IPS-20b (cell line): Measurements from ENCODE around the gene RBBP8NL.

Source experiments
- H3K27ac ChIP-seq: one replicate; pipeline ENCODE4 v1.5.1; 2013; ENCODE audit warnings: low read length
- H3K27me3 ChIP-seq: 2 replicates; pipeline ENCODE4 v1.6.1; 2013; ENCODE audit warnings: mild to moderate bottlenecking, low read length, inconsistent platforms; ENCODE audit not compliant: insufficient read depth
- H3K36me3 ChIP-seq: 2 replicates; pipeline ENCODE4 v1.6.1; 2013; ENCODE audit warnings: low read depth, mild to moderate bottlenecking, inconsistent platforms, low read length, moderate library complexity; ENCODE audit not compliant: insufficient read depth
- H3K4me1 ChIP-seq: 2 replicates; pipeline ENCODE4 v1.6.1; 2013; ENCODE audit warnings: mild to moderate bottlenecking, control low read depth, inconsistent platforms, low read length, moderate library complexity; ENCODE audit not compliant: insufficient read depth
- H3K4me3 ChIP-seq: 2 replicates; pipeline ENCODE4 v1.5.1; 2013; ENCODE audit warnings: mild to moderate bottlenecking, low read length, inconsistent platforms
- H3K9ac ChIP-seq: 2 replicates; pipeline ENCODE4 v1.6.1; 2013; ENCODE audit warnings: low read depth, mild to moderate bottlenecking, inconsistent platforms, low read length, moderate library complexity
- H3K9me3 ChIP-seq: 2 replicates; pipeline ENCODE4 v1.6.1; 2013; ENCODE audit warnings: mild to moderate bottlenecking, low read depth, low read length, inconsistent platforms; ENCODE audit not compliant: insufficient read depth

The RBBP8NL gene

GRCh38 chr20:62408055-62408454, 19.3 kb downstream of the RBBP8NL start:
- Histone ChIP-seq H3K27ac (no peak overlapping the region), H3K4me3 (no peak overlapping the region), H3K27me3 (peaks cover 23% of the 10 kb centered on the region), H3K9ac (no peak overlapping the region), H3K4me1 (0 out of 2 replicates have a peak, but pooled peaks cover 3% of the 10 kb centered on the region), H3K9me3 (no peaks in the 10 kb centered on the region), H3K36me3 (no peaks in the 10 kb centered on the region)

GRCh38 chr20:62407221-62407992, 19.9 kb downstream of the RBBP8NL start, which contains the start of gene CABLES2:
CABLES2 (minus strand) TSS chr20:62407285; CDS start chr20:62407276, 9 bp downstream.
- Histone ChIP-seq H3K36me3 (no peaks in the 10 kb centered on the region), H3K27ac (no peak within 1 kb of the TSS), H3K4me3 (peak within 1 kb of the TSS; percentile 68), H3K27me3 (peaks cover 23% of the 10 kb centered on the region), H3K4me1 (0 out of 2 replicates have a peak, but pooled peaks cover 3% of the 10 kb centered on the region), H3K9ac (peak within 1 kb of the TSS; percentile 32; the same call in 1 of the 2 replicates), H3K9me3 (no peaks in the 10 kb centered on the region)

GRCh38 chr20:62406635-62407176, 20.6 kb downstream of the RBBP8NL start:
- Histone ChIP-seq H3K27ac (no peak overlapping the region), H3K27me3 (peaks cover 23% of the 10 kb centered on the region), H3K36me3 (no peaks in the 10 kb centered on the region), H3K9me3 (no peaks in the 10 kb centered on the region), H3K4me3 (peak overlapping the region; percentile 68), H3K9ac (peak overlapping the region; percentile 32; the same call in 1 of the 2 replicates), H3K4me1 (0 out of 2 replicates have a peak, but pooled peaks cover 3% of the 10 kb centered on the region)

- H3K36me3 ChIP-seq, result no peaks in the 10 kb centered on the region
These were observed 21.3 kb downstream of the RBBP8NL start for GRCh38 chr20:62405981-62406513.

GRCh38 chr20:62405108-62405980, 22.0 kb downstream of the RBBP8NL start:
- Histone ChIP-seq H3K27me3 (peaks cover 21% of the 10 kb centered on the region), H3K4me1 (0 out of 2 replicates have a peak, but pooled peaks cover 3% of the 10 kb centered on the region), H3K9ac (no peak overlapping the region), H3K36me3 (no peaks in the 10 kb centered on the region), H3K4me3 (no peak overlapping the region), H3K27ac (no peak overlapping the region), H3K9me3 (no peaks in the 10 kb centered on the region)

More at GRCh38 chr20:62405981-62406513, 21.3 kb downstream of the RBBP8NL start:
- Histone ChIP-seq H3K4me3 (peak overlapping the region; percentile 68), H3K9me3 (no peaks in the 10 kb centered on the region), H3K27me3 (peaks cover 23% of the 10 kb centered on the region), H3K27ac (no peak overlapping the region), H3K9ac (no peak overlapping the region), H3K4me1 (0 out of 2 replicates have a peak, but pooled peaks cover 3% of the 10 kb centered on the region)

GRCh38 chr20:62404761-62405107, 22.6 kb downstream of the RBBP8NL start:
- H3K36me3 ChIP-seq, result no peaks in the 10 kb centered on the region
- no peak overlapping the region for H3K4me3 ChIP-seq
- peaks cover 15% of the 10 kb centered on the region for H3K27me3 ChIP-seq
- 0 out of 2 replicates have a peak, but pooled peaks cover 3% of the 10 kb centered on the region for H3K4me1 ChIP-seq
- H3K27ac ChIP-seq, result no peak overlapping the region
- H3K9ac ChIP-seq, result no peak overlapping the region
- no peaks in the 10 kb centered on the region for H3K9me3 ChIP-seq

GRCh38 chr20:62404112-62404665, 23.1 kb downstream of the RBBP8NL start:
- Histone ChIP-seq H3K4me3 (no peak overlapping the region), H3K9ac (no peak overlapping the region), H3K4me1 (0 out of 2 replicates have a peak, but pooled peaks cover 3% of the 10 kb centered on the region)

GRCh38 chr20:62403331-62403730, 24.0 kb downstream of the RBBP8NL start:
- Histone ChIP-seq H3K27me3 (peaks cover 7% of the 10 kb centered on the region; the same call in 1 of the 2 replicates), H3K4me3 (no peak overlapping the region), H3K9ac (no peak overlapping the region), H3K27ac (no peak overlapping the region), H3K9me3 (no peaks in the 10 kb centered on the region), H3K36me3 (no peaks in the 10 kb centered on the region), H3K4me1 (0 out of 2 replicates have a peak, but pooled peaks cover 3% of the 10 kb centered on the region)

More at GRCh38 chr20:62404112-62404665, 23.1 kb downstream of the RBBP8NL start:
- Histone ChIP-seq H3K27me3 (peaks cover 10% of the 10 kb centered on the region), H3K27ac (no peak overlapping the region), H3K36me3 (no peaks in the 10 kb centered on the region), H3K9me3 (no peaks in the 10 kb centered on the region)

GRCh38 chr20:62402456-62403150, 24.7 kb downstream of the RBBP8NL start:
- Histone ChIP-seq H3K9me3 (no peaks in the 10 kb centered on the region), H3K27me3 (peaks cover 2% of the 10 kb centered on the region; the same call in 1 of the 2 replicates), H3K27ac (no peak overlapping the region), H3K9ac (no peak overlapping the region), H3K36me3 (no peaks in the 10 kb centered on the region), H3K4me1 (0 out of 2 replicates have a peak, but pooled peaks cover 3% of the 10 kb centered on the region), H3K4me3 (no peak overlapping the region)

GRCh38 chr20:62401331-62401779, 26.0 kb downstream of the RBBP8NL start:
- H3K9ac ChIP-seq, result no peak overlapping the region
- no peak overlapping the region for H3K4me3 ChIP-seq
- 0 out of 2 replicates have a peak, but pooled peaks cover under 1% of the 10 kb centered on the region for H3K4me1 ChIP-seq

More at GRCh38 chr20:62401331-62401779, 26.0 kb downstream of the RBBP8NL start:
- Histone ChIP-seq H3K36me3 (no peaks in the 10 kb centered on the region), H3K27ac (no peak overlapping the region), H3K9me3 (no peaks in the 10 kb centered on the region), H3K27me3 (no peaks in the 10 kb centered on the region; the same call in 1 of the 2 replicates)
